ENCODE measurements around the gene AP1G1. TPM values are rescaled to one million over a fixed set of nuclear protein-coding genes. Genes with fewer than 3 reads are reported as not detected.

AP1G1 gene
- total and polyA plus RNA-seq, 10 of the 15 experiments (the other 5 are each of a cell fraction or from before 2014, with no cell fraction given) = 5.9 to 83.7 (median 47.8) TPM

DNA sequence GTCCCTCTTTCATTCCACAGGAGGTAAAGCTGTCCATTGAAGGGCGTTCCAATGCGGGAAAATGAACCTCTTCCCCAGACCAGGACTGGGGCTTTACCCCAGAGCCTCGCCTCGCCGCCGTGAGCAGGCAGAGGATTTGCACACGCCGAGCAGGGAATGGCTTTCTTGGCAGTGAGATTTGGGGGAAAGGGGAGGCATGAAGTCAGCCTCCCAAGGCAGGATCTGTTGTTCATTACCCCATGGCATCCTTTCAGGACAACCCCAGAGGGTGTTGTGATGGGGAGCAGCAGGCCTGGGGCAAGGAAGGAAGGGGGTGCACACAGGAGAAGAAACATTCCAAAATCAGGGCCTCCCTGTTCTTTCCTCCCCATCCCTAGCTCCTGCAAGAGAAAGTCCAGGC is 43.1 kb upstream of the AP1G1 start (continued):
- TF ChIP-seq, protein P1, sequence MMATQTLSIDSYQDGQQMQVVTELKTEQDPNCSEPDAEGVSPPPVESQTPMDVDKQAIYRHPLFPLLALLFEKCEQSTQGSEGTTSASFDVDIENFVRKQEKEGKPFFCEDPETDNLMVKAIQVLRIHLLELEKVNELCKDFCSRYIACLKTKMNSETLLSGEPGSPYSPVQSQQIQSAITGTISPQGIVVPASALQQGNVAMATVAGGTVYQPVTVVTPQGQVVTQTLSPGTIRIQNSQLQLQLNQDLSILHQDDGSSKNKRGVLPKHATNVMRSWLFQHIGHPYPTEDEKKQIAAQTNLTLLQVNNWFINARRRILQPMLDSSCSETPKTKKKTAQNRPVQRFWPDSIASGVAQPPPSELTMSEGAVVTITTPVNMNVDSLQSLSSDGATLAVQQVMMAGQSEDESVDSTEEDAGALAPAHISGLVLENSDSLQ (IDR thresholded peaks at IDR 0.05) = no peak

DNA sequence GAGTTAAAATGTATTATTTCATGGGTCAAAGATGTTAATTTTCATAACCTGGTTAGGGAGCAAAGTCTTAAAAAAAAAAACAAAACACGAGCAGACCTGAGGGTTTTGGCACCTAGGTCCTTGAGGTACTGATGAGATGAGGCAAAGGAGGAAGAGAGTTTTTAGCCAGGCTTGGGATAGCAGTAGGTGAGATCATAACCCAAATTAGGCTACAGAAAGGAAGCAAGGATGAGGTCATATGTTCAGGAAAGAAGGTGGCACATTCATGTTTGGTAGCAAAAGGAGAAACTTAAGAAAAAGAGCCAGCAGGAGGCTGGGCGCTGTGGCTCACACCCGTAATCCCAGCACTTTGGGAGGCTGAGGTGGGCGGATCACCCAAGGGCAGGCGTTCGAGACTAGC is 40.0 kb upstream of the AP1G1 start:
- Histone ChIP-seq H3K27me3 (replicated peaks in 1 of 2; ENCODE audit: control insufficient read depth in 2 of 2, insufficient read depth in 2 of 2, low read length in 1 of 2) (no peaks in the 10 kb centered on the region), H3K9ac (ENCODE audit: control insufficient read depth, insufficient read depth, low read length) (no peak overlapping the region), H4K20me1 (ENCODE audit: control insufficient read depth, insufficient read depth) (no peaks in the 10 kb centered on the region), H2AFZ (ENCODE audit: control insufficient read depth, low read depth, low read length) (no peak overlapping the region), H3K4me3 (no peak overlapping the region), H3K4me1 (ENCODE audit: control insufficient read depth, insufficient read depth, low read length) (peaks cover 39% of the 10 kb centered on the region), H3K79me2 (ENCODE audit: control insufficient read depth, insufficient read depth, low read length) (peaks cover 35% of the 10 kb centered on the region), H3K4me2 (ENCODE audit: control insufficient read depth, insufficient read depth) (no peak overlapping the region), H3K27ac (ENCODE audit: control insufficient read depth, insufficient read depth) (no peak overlapping the region), H3K36me3 (ENCODE audit: control insufficient read depth in 2 of 2, insufficient read depth in 2 of 2, low read length in 1 of 2) (peaks cover 23 to 28% of the 10 kb centered on the region in 2 experiments), H3K9me3 (replicated peaks; ENCODE audit: control insufficient read depth, insufficient read depth, low read length) (no peaks in the 10 kb centered on the region)
- ChIA-PET POLR2A (interaction anchor here (0.6 kb wide), 1 partner anchor 39 kb away, joined by 4 read pairs; no protein-coding TSS in a partner anchor), CTCF (no interaction called here), SMC1A (ENCODE audit: uncharacterized antibody, unreplicated experiment) (no interaction called here), RAD21 (ENCODE audit: unreplicated experiment) (interaction anchor here (0.7 kb wide), 1 partner anchor 54 kb away, joined by 3 read pairs; no protein-coding TSS in a partner anchor)
- FAIRE-seq (no peak), DNase-seq (ENCODE audit: low read depth, low spot score) (no peak), ATAC-seq (no peak)
- intact Hi-C loops (cut with micrococcal nuclease; ENCODE audit: unreplicated experiment) = no loop called here
- TF ChIP-seq BACH1 (IDR thresholded peaks at IDR 0.05; ENCODE audit: borderline replicate concordance) = no peak
- TF ChIP-seq NFYA (IDR thresholded peaks at IDR 0.05; ENCODE audit: borderline replicate concordance, low read depth, low read length) = no peak
- TF ChIP-seq CBFB (IDR thresholded peaks at IDR 0.05; ENCODE audit: low read depth) = no peak
- no peak for TF ChIP-seq BCL11A (IDR thresholded peaks at IDR 0.05; ENCODE audit: low read depth, low read length)
- no peak for TF ChIP-seq BMI1 (IDR thresholded peaks at IDR 0.05; ENCODE audit: borderline replicate concordance)
- TF ChIP-seq SIN3A (IDR thresholded peaks at IDR 0.05; ENCODE audit: low read depth, low read length) = no peak
- TF ChIP-seq, protein P1 (IDR thresholded peaks at IDR 0.05) = no peak
- TF ChIP-seq BHLHE40 (IDR thresholded peaks at IDR 0.05; ENCODE audit: borderline replicate concordance in 1 of 2, low read depth in 2 of 2, low read length in 1 of 2) = no peak
- TF ChIP-seq, protein P2, sequence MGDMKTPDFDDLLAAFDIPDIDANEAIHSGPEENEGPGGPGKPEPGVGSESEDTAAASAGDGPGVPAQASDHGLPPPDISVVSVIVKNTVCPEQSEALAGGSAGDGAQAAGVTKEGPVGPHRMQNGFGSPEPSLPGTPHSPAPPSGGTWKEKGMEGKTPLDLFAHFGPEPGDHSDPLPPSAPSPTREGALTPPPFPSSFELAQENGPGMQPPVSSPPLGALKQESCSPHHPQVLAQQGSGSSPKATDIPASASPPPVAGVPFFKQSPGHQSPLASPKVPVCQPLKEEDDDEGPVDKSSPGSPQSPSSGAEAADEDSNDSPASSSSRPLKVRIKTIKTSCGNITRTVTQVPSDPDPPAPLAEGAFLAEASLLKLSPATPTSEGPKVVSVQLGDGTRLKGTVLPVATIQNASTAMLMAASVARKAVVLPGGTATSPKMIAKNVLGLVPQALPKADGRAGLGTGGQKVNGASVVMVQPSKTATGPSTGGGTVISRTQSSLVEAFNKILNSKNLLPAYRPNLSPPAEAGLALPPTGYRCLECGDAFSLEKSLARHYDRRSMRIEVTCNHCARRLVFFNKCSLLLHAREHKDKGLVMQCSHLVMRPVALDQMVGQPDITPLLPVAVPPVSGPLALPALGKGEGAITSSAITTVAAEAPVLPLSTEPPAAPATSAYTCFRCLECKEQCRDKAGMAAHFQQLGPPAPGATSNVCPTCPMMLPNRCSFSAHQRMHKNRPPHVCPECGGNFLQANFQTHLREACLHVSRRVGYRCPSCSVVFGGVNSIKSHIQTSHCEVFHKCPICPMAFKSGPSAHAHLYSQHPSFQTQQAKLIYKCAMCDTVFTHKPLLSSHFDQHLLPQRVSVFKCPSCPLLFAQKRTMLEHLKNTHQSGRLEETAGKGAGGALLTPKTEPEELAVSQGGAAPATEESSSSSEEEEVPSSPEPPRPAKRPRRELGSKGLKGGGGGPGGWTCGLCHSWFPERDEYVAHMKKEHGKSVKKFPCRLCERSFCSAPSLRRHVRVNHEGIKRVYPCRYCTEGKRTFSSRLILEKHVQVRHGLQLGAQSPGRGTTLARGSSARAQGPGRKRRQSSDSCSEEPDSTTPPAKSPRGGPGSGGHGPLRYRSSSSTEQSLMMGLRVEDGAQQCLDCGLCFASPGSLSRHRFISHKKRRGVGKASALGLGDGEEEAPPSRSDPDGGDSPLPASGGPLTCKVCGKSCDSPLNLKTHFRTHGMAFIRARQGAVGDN (IDR thresholded peaks at IDR 0.05) = no peak
- TF ChIP-seq POLR2AphosphoS5 (IDR thresholded peaks at IDR 0.05; ENCODE audit: low read length) = no peak
- no TSS peak for BruUV-seq (replicated peaks)
- 47% methylated on average over 6 of the region's 6 CpGs for WGBS (ENCODE audit: insufficient coverage, insufficient replicate concordance, low lambda C conversion rate, missing lambda C conversion rate)
- in situ Hi-C loops (cut with MboI) = no loop called here
